IMR-90 (cell line): Measurements from ENCODE around the gene KLHDC7B.

ENCODE experiments used
- BHLHE40 ChIP-seq: fragments of 150-350 bp; IDR thresholded peaks from 2 replicates; pipeline ENCODE4 v1.6.1; 2016; ENCODE audit warnings: mild to moderate bottlenecking, low read depth, low read length
- POLR2A ChIP-seq: IDR thresholded peaks from 2 replicates; pipeline ENCODE4 v1.6.1; 2012; ENCODE audit warnings: mild to moderate bottlenecking, low read depth, low read length
- RAD21 ChIP-seq: IDR thresholded peaks from 2 replicates; pipeline ENCODE4 v1.6.1; 2012; ENCODE audit warnings: low read length, improper control_type of control experiment
- RCOR1 ChIP-seq: IDR thresholded peaks from 2 replicates; pipeline ENCODE4 v1.6.1; 2012; ENCODE audit warnings: mild to moderate bottlenecking, low read length, improper control_type of control experiment; ENCODE audit not compliant: insufficient replicate concordance
- TF ChIP-seq, protein P1 (sequence below): conservative IDR thresholded peaks from 2 replicates; pipeline ENCODE4 v1.5.1; 2012; ENCODE audit warnings: mild to moderate bottlenecking, low read depth, low read length, improper control_type of control experiment

DNA sequence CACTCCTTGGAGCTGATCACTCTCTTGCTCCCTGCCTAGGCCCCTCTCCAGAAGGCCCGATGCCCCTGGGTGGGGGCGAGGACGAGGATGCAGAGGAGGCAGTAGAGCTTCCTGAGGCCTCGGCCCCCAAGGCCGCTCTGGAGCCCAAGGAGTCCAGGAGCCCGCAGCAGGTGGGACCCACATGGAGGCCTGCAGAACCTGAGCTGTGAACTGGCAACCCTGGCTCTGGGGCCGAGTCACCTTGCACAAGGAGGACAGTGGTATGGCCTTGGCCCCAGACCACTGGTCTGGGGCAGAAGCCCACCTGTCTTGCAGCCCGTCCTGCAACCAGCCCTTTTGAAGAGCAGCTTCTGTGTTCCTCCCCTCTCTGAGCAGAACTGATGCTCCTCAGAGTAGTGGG, 26.5 kb upstream of the KLHDC7B start:
- TF ChIP-seq, protein P1, sequence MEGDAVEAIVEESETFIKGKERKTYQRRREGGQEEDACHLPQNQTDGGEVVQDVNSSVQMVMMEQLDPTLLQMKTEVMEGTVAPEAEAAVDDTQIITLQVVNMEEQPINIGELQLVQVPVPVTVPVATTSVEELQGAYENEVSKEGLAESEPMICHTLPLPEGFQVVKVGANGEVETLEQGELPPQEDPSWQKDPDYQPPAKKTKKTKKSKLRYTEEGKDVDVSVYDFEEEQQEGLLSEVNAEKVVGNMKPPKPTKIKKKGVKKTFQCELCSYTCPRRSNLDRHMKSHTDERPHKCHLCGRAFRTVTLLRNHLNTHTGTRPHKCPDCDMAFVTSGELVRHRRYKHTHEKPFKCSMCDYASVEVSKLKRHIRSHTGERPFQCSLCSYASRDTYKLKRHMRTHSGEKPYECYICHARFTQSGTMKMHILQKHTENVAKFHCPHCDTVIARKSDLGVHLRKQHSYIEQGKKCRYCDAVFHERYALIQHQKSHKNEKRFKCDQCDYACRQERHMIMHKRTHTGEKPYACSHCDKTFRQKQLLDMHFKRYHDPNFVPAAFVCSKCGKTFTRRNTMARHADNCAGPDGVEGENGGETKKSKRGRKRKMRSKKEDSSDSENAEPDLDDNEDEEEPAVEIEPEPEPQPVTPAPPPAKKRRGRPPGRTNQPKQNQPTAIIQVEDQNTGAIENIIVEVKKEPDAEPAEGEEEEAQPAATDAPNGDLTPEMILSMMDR, result no peak
- TF ChIP-seq RAD21 (no peak), POLR2A (no peak), RCOR1 (no peak), BHLHE40 (no peak)
